IPS DF 6.9 (cell line): ENCODE results near the gene PKHD1.

ENCODE experiments used
- DNase-seq: peaks from one replicate; pipeline ENCODE4 v3.0.0-alpha.2; 2013; ENCODE audit warnings: low read depth, low spot score
- H3K27ac ChIP-seq: one replicate; pipeline ENCODE4 v1.5.1; 2013; ENCODE audit warnings: low read length, control low read depth
- H3K27me3 ChIP-seq: 2 replicates; pipeline ENCODE4 v1.6.1; 2013; ENCODE audit warnings: mild to moderate bottlenecking, low read length; ENCODE audit not compliant: control insufficient read depth, insufficient read depth
- H3K36me3 ChIP-seq: 2 replicates; pipeline ENCODE4 v1.6.1; 2013; ENCODE audit warnings: low read length; ENCODE audit not compliant: control insufficient read depth, insufficient read depth
- H3K4me1 ChIP-seq: 2 replicates; pipeline ENCODE4 v1.6.1; 2013; ENCODE audit warnings: low read length; ENCODE audit not compliant: control insufficient read depth, insufficient read depth
- H3K4me3 ChIP-seq: 2 replicates; pipeline ENCODE4 v1.5.1; 2013; ENCODE audit warnings: mild to moderate bottlenecking, low read length
- H3K9me3 ChIP-seq: 2 replicates; pipeline ENCODE4 v1.6.1; 2013; ENCODE audit warnings: low read length, inconsistent platforms; ENCODE audit not compliant: control insufficient read depth, insufficient read depth
- WGBS: extraction: QIAGEN DNeasy Blood & Tissue Kit; methylation state at CpG from one replicate; pipeline ENCODE4 v1.1.7; 2013; ENCODE audit warnings: mixed read lengths, missing lambda C conversion rate; ENCODE audit not compliant: insufficient read length, insufficient coverage; 5-methylcytosine and 5-hydroxymethylcytosine counted together

PKHD1 gene

GRCh38 chr6:51640021-51640420 is 447.4 kb downstream of the PKHD1 start:
- no peak overlapping the region for H3K4me3 ChIP-seq
- H3K36me3 ChIP-seq, result no peaks in the 10 kb centered on the region
- no peaks in the 10 kb centered on the region for H3K4me1 ChIP-seq
- H3K9me3 ChIP-seq, result no peaks in the 10 kb centered on the region
- no peak for DNase-seq
- H3K27me3 ChIP-seq, result no peaks in the 10 kb centered on the region
- no CpG with 5 or more reads among the region's 6 CpGs for WGBS
- no peak overlapping the region for H3K27ac ChIP-seq

- Histone ChIP-seq H3K4me3 (no peak overlapping the region), H3K9me3 (no peaks in the 10 kb centered on the region), H3K4me1 (no peaks in the 10 kb centered on the region), H3K27ac (no peak overlapping the region), H3K36me3 (no peaks in the 10 kb centered on the region), H3K27me3 (no peaks in the 10 kb centered on the region)
- no CpG with 5 or more reads among the region's 1 CpG for WGBS
- DNase-seq, result no peak
Measured at GRCh38 chr6:51633424-51633823, 454.0 kb downstream of the PKHD1 start.

GRCh38 chr6:51630011-51630410 is 457.4 kb downstream of the PKHD1 start:
- H3K36me3 ChIP-seq, result no peaks in the 10 kb centered on the region
- H3K9me3 ChIP-seq, result no peaks in the 10 kb centered on the region
- no peaks in the 10 kb centered on the region for H3K27me3 ChIP-seq
- no peaks in the 10 kb centered on the region for H3K4me1 ChIP-seq
- H3K4me3 ChIP-seq, result no peak overlapping the region
- no peak for DNase-seq
- WGBS, result no CpG with 5 or more reads among the region's 4 CpGs
- H3K27ac ChIP-seq, result no peak overlapping the region

- no peak overlapping the region for H3K27ac ChIP-seq
- no CpG with 5 or more reads among the region's 1 CpG for WGBS
Measured at GRCh38 chr6:51626391-51626790, 461.0 kb downstream of the PKHD1 start.

GRCh38 chr6:51625566-51625965 is 461.8 kb downstream of the PKHD1 start:
- Histone ChIP-seq H3K4me1 (no peaks in the 10 kb centered on the region), H3K27me3 (no peaks in the 10 kb centered on the region), H3K27ac (no peak overlapping the region), H3K4me3 (no peak overlapping the region), H3K9me3 (no peaks in the 10 kb centered on the region), H3K36me3 (no peaks in the 10 kb centered on the region)
- no peak for DNase-seq
- no CpG with 5 or more reads among the region's 4 CpGs for WGBS

More at GRCh38 chr6:51626391-51626790, 461.0 kb downstream of the PKHD1 start:
- Histone ChIP-seq H3K4me1 (no peaks in the 10 kb centered on the region), H3K27me3 (no peaks in the 10 kb centered on the region), H3K36me3 (no peaks in the 10 kb centered on the region), H3K9me3 (no peaks in the 10 kb centered on the region), H3K4me3 (no peak overlapping the region)
- DNase-seq, result no peak

- H3K27me3 ChIP-seq, result no peaks in the 10 kb centered on the region
- H3K36me3 ChIP-seq, result no peaks in the 10 kb centered on the region
- H3K4me3 ChIP-seq, result no peak overlapping the region
- DNase-seq, result no peak
- H3K27ac ChIP-seq, result no peak overlapping the region
- H3K9me3 ChIP-seq, result no peaks in the 10 kb centered on the region
- no peaks in the 10 kb centered on the region for H3K4me1 ChIP-seq
- WGBS, result no CpG with 5 or more reads among the region's 1 CpG
Measured at GRCh38 chr6:51620971-51621370, 466.4 kb downstream of the PKHD1 start.

- Histone ChIP-seq H3K36me3 (no peaks in the 10 kb centered on the region), H3K9me3 (no peaks in the 10 kb centered on the region), H3K27me3 (no peaks in the 10 kb centered on the region), H3K4me3 (no peak overlapping the region), H3K4me1 (no peaks in the 10 kb centered on the region), H3K27ac (no peak overlapping the region)
- WGBS, result no CpG with 5 or more reads among the region's 6 CpGs
- DNase-seq, result no peak
Measured at GRCh38 chr6:51619042-51619799, 468.2 kb downstream of the PKHD1 start.

GRCh38 chr6:51618563-51618962 is 468.9 kb downstream of the PKHD1 start:
- H3K4me1 ChIP-seq, result no peaks in the 10 kb centered on the region
- no peak overlapping the region for H3K4me3 ChIP-seq
- DNase-seq, result no peak
- no peak overlapping the region for H3K27ac ChIP-seq
- no peaks in the 10 kb centered on the region for H3K27me3 ChIP-seq
- no peaks in the 10 kb centered on the region for H3K36me3 ChIP-seq
- H3K9me3 ChIP-seq, result no peaks in the 10 kb centered on the region

GRCh38 chr6:51617751-51618150 is 469.7 kb downstream of the PKHD1 start:
- no peak for DNase-seq
- Histone ChIP-seq H3K36me3 (no peaks in the 10 kb centered on the region), H3K27ac (no peak overlapping the region), H3K4me1 (no peaks in the 10 kb centered on the region), H3K9me3 (no peaks in the 10 kb centered on the region), H3K4me3 (no peak overlapping the region), H3K27me3 (no peaks in the 10 kb centered on the region)
- no CpG with 5 or more reads among the region's 2 CpGs for WGBS

- no CpG with 5 or more reads among the region's 1 CpG for WGBS
- no peaks in the 10 kb centered on the region for H3K4me1 ChIP-seq
- H3K9me3 ChIP-seq, result no peaks in the 10 kb centered on the region
- H3K4me3 ChIP-seq, result no peak overlapping the region
- no peaks in the 10 kb centered on the region for H3K27me3 ChIP-seq
- H3K36me3 ChIP-seq, result no peaks in the 10 kb centered on the region
- H3K27ac ChIP-seq, result no peak overlapping the region
- no peak for DNase-seq
Measured at GRCh38 chr6:51616243-51616642, 471.2 kb downstream of the PKHD1 start.

- Histone ChIP-seq H3K4me1 (no peaks in the 10 kb centered on the region), H3K27ac (no peak overlapping the region), H3K9me3 (no peaks in the 10 kb centered on the region), H3K27me3 (no peaks in the 10 kb centered on the region), H3K4me3 (no peak overlapping the region), H3K36me3 (no peaks in the 10 kb centered on the region)
- no peak for DNase-seq
Measured at GRCh38 chr6:51614725-51615124, 472.7 kb downstream of the PKHD1 start.
